WTC11 (cell line): ENCODE results near the gene LTBP2. TPM values are rescaled to one million over a fixed set of nuclear protein-coding genes. Genes with fewer than 3 reads are reported as not detected.

Source experiments
- ESRRA ChIP-seq: sonication (generic); formaldehyde crosslinking; IDR thresholded peaks from 2 replicates; pipeline ENCODE4 v1.8.1; 2022; ENCODE audit warnings: mild to moderate bottlenecking, missing genetic modification reagents, borderline replicate concordance
- GABPB1 ChIP-seq: sonication (generic); formaldehyde crosslinking; IDR thresholded peaks from 2 replicates; pipeline ENCODE4 v1.8.1; 2023; ENCODE audit warnings: mild to moderate bottlenecking, missing genetic modification reagents
- MLX ChIP-seq: sonication (generic); formaldehyde crosslinking; IDR thresholded peaks from 2 replicates; pipeline ENCODE4 v1.8.1; 2023; ENCODE audit warnings: mild to moderate bottlenecking, missing genetic modification reagents, moderate library complexity
- NR1H2 ChIP-seq: sonication (generic); formaldehyde crosslinking; IDR thresholded peaks from 2 replicates; pipeline ENCODE4 v1.9.0; 2021; ENCODE audit warnings: mild to moderate bottlenecking, moderate library complexity, missing genetic modification reagents
- NR3C1 ChIP-seq: sonication (generic); formaldehyde crosslinking; conservative IDR thresholded peaks from 2 replicates; pipeline ENCODE4 v1.8.1; 2023; ENCODE audit warnings: low read depth, mild to moderate bottlenecking, missing genetic modification reagents
- PRDM15 ChIP-seq: sonication (generic); formaldehyde crosslinking; IDR thresholded peaks from 2 replicates; pipeline ENCODE4 v1.8.0; 2022; ENCODE audit warnings: missing genetic modification reagents
- PRRX2 ChIP-seq: fragments of 250-450 bp; sonication (Bioruptor Pico); IDR thresholded peaks from 2 replicates; pipeline ENCODE4 v1.8.0; 2021; ENCODE audit warnings: mild to moderate bottlenecking
- RELA ChIP-seq: sonication (generic); formaldehyde crosslinking; IDR thresholded peaks from 2 replicates; pipeline ENCODE4 v1.8.1; 2022; ENCODE audit warnings: missing genetic modification reagents, mild to moderate bottlenecking, borderline replicate concordance
- SOX15 ChIP-seq: fragments of 250-450 bp; sonication (Bioruptor Pico); IDR thresholded peaks from 2 replicates; pipeline ENCODE4 v1.9.0; 2021; ENCODE audit warnings: mild to moderate bottlenecking
- TEAD1 ChIP-seq: sonication (generic); formaldehyde crosslinking; IDR thresholded peaks from 2 replicates; pipeline ENCODE4 v1.8.0; 2022; ENCODE audit warnings: mild to moderate bottlenecking, missing genetic modification reagents
- ZBTB43 ChIP-seq: sonication (generic); formaldehyde crosslinking; IDR thresholded peaks from 2 replicates; pipeline ENCODE4 v1.8.1; 2023; ENCODE audit warnings: mild to moderate bottlenecking, missing genetic modification reagents
- ZNF232 ChIP-seq: sonication (generic); formaldehyde crosslinking; IDR thresholded peaks from 2 replicates; pipeline ENCODE4 v1.8.0; 2022; ENCODE audit warnings: mild to moderate bottlenecking, missing genetic modification reagents
- ZNF317 ChIP-seq: sonication (generic); formaldehyde crosslinking; IDR thresholded peaks from 2 replicates; pipeline ENCODE4 v1.8.1; 2023; ENCODE audit warnings: low read depth, mild to moderate bottlenecking, moderate library complexity, missing genetic modification reagents, borderline replicate concordance
- ZNF532 ChIP-seq: fragments of 250-450 bp; sonication (Bioruptor Pico); IDR thresholded peaks from 2 replicates; pipeline ENCODE4 v1.9.0; 2021; ENCODE audit warnings: mild to moderate bottlenecking, borderline replicate concordance
- total RNA-seq: library from RNA; stranded (reverse); gene quantifications from 3 replicates; pipeline ENCODE4 v1.2.3, GENCODE V29; 2021
- TF ChIP-seq, protein P1 (sequence below): fragments of 250-450 bp; sonication (Bioruptor Pico); IDR thresholded peaks from 2 replicates; pipeline ENCODE4 v1.9.0; 2021; ENCODE audit warnings: moderate library complexity, mild to moderate bottlenecking, inconsistent platforms, borderline replicate concordance
- TF ChIP-seq, protein P2 (sequence below): sonication (generic); formaldehyde crosslinking; IDR thresholded peaks from 2 replicates; pipeline ENCODE4 v1.8.0; 2023; ENCODE audit warnings: mild to moderate bottlenecking, missing genetic modification reagents
- TF ChIP-seq, protein P3 (sequence below): sonication (generic); formaldehyde crosslinking; IDR thresholded peaks from 2 replicates; pipeline ENCODE4 v1.8.1; 2023; ENCODE audit warnings: mild to moderate bottlenecking, missing genetic modification reagents, borderline replicate concordance
- TF ChIP-seq, protein P4 (sequence below): fragments of 250-450 bp; sonication (Bioruptor Pico); IDR thresholded peaks from 2 replicates; pipeline ENCODE4 v1.8.0; 2021; ENCODE audit warnings: mild to moderate bottlenecking

Gene LTBP2
- total RNA-seq, 1 experiment from 2014 or later = 1.2 TPM

DNA sequence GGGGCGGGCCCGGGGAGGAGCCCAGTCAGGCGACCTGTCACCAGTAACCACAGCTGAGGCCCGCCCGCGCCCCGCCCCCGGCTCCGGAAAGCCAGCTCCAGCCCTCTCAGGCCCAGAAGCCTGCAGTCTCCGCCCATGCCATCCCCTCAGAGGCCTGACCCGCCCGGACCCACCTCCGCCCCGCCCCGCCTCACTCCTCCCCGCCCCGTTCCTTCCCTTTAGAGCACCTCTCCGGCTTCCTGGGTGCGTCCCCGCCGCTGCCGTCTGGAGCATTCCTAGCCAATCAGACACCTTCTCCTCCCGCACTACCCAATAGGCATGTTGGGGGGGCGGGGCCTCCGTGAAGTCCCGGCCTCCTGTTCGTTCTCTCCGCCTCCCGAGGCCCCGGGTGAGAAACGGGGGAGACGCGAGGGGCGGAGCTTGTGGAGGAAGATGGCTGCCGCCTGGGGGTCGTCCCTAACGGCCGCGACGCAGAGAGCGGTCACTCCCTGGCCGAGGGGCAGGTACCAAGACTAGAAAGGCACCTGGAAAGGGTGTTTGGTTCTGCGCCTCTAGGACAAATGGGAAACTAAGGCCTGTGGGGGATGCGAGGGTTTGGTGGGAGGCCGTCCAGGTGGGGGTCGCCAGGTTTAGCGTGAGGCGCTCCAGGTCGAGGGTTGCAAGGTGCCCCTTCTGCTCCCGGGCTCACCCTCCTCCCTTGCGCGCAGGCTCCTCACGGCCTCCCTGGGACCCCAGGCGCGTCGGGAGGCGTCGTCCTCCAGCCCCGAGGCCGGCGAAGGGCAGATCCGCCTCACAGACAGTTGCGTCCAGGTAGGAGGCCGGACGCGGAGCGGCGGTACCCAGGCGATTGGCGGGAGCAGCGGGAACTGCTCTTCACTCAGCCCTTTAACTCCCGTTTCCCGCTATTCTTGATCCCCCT lies 118.4 kb downstream of the LTBP2 start, which contains the start of gene ISCA2 (continued):
- TF ChIP-seq PRDM15 (CRISPR knock-in tag) (no peak), NR3C1 (no peak), MLX (peak; percentile 80; the same call in 1 of the 2 replicates), ZNF532 (CRISPR knock-in tag) (no peak), ZBTB43 (CRISPR knock-in tag) (no peak), ZNF232 (peak; percentile 69; the same call in 1 of the 2 replicates), TEAD1 (no peak), PRRX2 (CRISPR knock-in tag) (no peak), RELA (CRISPR knock-in tag) (0 out of 2 replicates have a peak, but pooled peaks have one; percentile 64), SOX15 (CRISPR knock-in tag) (no peak), GABPB1 (CRISPR knock-in tag) (peak; percentile 42; the same call in 1 of the 2 replicates), NR1H2 (CRISPR knock-in tag) (no peak), ZNF317 (CRISPR knock-in tag) (no peak), ESRRA (no peak)
- TF ChIP-seq, protein P1, sequence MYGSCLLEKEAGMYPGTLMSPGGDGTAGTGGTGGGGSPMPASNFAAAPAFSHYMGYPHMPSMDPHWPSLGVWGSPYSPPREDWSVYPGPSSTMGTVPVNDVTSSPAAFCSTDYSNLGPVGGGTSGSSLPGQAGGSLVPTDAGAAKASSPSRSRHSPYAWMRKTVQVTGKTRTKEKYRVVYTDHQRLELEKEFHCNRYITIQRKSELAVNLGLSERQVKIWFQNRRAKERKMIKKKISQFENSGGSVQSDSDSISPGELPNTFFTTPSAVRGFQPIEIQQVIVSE (CRISPR knock-in tag) = no peak
- TF ChIP-seq, protein P2, sequence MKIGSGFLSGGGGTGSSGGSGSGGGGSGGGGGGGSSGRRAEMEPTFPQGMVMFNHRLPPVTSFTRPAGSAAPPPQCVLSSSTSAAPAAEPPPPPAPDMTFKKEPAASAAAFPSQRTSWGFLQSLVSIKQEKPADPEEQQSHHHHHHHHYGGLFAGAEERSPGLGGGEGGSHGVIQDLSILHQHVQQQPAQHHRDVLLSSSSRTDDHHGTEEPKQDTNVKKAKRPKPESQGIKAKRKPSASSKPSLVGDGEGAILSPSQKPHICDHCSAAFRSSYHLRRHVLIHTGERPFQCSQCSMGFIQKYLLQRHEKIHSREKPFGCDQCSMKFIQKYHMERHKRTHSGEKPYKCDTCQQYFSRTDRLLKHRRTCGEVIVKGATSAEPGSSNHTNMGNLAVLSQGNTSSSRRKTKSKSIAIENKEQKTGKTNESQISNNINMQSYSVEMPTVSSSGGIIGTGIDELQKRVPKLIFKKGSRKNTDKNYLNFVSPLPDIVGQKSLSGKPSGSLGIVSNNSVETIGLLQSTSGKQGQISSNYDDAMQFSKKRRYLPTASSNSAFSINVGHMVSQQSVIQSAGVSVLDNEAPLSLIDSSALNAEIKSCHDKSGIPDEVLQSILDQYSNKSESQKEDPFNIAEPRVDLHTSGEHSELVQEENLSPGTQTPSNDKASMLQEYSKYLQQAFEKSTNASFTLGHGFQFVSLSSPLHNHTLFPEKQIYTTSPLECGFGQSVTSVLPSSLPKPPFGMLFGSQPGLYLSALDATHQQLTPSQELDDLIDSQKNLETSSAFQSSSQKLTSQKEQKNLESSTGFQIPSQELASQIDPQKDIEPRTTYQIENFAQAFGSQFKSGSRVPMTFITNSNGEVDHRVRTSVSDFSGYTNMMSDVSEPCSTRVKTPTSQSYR (CRISPR knock-in tag) = no peak
- TF ChIP-seq, protein P3, sequence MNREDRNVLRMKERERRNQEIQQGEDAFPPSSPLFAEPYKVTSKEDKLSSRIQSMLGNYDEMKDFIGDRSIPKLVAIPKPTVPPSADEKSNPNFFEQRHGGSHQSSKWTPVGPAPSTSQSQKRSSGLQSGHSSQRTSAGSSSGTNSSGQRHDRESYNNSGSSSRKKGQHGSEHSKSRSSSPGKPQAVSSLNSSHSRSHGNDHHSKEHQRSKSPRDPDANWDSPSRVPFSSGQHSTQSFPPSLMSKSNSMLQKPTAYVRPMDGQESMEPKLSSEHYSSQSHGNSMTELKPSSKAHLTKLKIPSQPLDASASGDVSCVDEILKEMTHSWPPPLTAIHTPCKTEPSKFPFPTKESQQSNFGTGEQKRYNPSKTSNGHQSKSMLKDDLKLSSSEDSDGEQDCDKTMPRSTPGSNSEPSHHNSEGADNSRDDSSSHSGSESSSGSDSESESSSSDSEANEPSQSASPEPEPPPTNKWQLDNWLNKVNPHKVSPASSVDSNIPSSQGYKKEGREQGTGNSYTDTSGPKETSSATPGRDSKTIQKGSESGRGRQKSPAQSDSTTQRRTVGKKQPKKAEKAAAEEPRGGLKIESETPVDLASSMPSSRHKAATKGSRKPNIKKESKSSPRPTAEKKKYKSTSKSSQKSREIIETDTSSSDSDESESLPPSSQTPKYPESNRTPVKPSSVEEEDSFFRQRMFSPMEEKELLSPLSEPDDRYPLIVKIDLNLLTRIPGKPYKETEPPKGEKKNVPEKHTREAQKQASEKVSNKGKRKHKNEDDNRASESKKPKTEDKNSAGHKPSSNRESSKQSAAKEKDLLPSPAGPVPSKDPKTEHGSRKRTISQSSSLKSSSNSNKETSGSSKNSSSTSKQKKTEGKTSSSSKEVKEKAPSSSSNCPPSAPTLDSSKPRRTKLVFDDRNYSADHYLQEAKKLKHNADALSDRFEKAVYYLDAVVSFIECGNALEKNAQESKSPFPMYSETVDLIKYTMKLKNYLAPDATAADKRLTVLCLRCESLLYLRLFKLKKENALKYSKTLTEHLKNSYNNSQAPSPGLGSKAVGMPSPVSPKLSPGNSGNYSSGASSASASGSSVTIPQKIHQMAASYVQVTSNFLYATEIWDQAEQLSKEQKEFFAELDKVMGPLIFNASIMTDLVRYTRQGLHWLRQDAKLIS (CRISPR knock-in tag) = no peak
- TF ChIP-seq, protein P4, sequence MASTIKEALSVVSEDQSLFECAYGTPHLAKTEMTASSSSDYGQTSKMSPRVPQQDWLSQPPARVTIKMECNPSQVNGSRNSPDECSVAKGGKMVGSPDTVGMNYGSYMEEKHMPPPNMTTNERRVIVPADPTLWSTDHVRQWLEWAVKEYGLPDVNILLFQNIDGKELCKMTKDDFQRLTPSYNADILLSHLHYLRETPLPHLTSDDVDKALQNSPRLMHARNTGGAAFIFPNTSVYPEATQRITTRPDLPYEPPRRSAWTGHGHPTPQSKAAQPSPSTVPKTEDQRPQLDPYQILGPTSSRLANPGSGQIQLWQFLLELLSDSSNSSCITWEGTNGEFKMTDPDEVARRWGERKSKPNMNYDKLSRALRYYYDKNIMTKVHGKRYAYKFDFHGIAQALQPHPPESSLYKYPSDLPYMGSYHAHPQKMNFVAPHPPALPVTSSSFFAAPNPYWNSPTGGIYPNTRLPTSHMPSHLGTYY (CRISPR knock-in tag) = no peak
